Dermis blood vessel endothelial cell (primary cell): ENCODE data around the gene CYP11A1. TPM values are rescaled to one million over a fixed set of nuclear protein-coding genes. Genes with fewer than 3 reads are reported as not detected.

Experiments
- DNase-seq: peaks from one replicate; pipeline ENCODE4 v3.0.0; 2010
- total RNA-seq: library from RNA; depleted of rRNA; stranded (reverse); fragments of >200 nt; gene quantifications from 2 replicates; pipeline ENCODE4 v1.2.3, GENCODE V29; 2014

CYP11A1 gene
- total RNA-seq, 1 donor from 2014 or later: not detected

DNA sequence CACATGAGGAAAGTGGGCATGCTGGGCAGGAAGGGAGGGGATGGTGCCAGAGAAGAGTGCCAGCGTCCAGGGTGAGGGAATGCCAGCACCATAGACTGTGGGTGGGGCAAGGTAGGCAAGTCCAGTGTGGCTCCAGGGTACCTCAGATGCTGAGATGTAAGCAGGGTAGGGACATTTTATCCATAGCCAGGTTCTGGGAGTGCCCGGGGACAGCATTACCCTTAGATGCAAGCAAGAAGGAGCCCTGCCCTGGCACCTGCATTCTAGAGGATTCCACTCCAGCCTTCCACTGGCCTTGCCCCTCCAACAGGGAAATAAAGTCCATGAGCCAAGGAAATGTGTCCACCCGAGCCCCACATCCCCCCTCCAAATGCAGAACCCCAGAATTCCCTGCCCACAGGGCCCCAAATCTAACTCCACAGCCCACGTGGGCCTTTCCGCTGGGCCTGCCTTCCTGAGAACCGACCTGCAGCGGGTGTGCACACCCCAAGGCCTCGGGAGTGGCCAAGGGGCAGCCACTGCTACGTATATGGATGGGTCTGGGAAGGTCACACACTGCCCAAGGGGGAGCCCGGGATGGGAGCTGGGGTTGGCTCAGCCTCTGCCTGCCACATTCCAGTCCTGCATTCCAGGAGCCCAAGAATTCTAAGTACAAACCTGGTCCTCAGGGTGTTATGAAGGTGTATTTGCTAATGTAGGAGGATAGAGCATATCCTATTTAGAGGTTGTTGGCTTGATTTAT is 20.3 kb upstream of the CYP11A1 start:
- no peak for DNase-seq

DNA sequence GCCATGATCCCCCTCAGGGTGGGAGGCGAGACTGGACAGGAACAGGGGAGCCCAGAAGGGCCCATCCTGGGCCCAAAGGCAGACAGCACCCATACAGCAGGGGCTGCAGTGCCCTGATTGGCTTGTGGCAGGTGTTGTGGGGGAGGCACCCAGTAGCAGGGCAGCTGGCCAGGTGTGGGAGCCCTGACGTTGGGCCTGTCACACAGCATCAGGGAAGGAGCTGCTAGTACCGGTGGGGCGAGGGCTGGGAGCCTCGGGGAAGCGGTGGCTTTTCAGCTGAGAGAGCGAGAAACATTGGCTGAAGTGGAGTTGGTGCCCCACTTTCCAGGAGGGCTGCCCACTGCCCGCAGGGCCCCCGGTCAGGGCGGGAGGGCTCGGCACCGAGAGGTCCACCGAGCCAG is 19.7 kb upstream of the CYP11A1 start:
- DNase-seq: no peak

DNA sequence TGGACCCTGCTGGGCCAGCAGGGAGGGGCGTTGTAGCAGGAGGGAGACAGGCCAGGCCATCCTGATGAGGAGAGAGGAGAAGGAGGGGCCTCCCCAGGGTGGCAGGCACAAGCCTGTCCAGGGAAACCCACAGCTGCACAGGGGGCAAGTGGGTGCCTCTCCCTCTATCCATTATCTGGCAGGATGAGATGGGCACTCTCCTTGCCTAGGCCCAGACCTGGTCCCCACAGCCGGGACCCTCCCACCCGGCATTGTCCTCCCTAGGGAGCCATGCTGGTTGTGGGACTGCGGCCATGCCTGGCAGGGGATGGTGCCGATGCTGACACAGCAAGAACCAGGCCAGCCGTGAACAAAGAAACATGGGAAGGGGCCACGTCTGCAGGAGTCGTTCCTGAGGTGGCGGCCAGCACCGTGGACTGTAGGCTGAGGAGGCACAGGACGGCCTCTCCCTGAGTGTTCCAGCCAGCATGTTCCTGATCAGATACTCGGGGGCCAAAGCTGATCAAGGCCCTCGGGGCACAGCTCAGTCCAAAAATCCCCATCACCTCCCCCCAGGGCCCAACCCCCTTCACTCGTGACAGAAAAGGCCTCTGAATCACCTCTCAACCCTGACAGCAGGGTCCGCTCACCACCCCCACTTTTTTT is 19.2 kb upstream of the CYP11A1 start:
- DNase-seq: no peak

- DNase-seq: peak; percentile 72
Measured at GRCh38 chr15:74385733-74386132, 18.3 kb upstream of the CYP11A1 start.

- peak; percentile 62 for DNase-seq
Measured at GRCh38 chr15:74384881-74385643, 17.6 kb upstream of the CYP11A1 start.

DNA sequence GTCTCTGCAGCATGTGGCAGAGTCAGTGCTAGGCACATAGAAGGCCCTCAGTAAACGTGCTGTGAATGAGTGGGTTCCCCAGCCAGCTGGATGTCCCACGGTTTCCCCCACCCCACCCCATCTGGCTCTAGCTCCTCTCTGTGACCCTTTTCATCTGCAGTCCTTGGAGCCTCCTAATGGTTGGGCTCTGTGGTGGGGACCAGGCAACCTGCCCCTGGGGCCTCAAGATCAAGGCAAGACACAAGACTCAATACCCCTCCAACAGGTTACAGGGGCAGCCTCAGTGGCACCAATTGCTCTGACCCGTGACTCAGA is 17.1 kb upstream of the CYP11A1 start:
- no peak for DNase-seq

DNA sequence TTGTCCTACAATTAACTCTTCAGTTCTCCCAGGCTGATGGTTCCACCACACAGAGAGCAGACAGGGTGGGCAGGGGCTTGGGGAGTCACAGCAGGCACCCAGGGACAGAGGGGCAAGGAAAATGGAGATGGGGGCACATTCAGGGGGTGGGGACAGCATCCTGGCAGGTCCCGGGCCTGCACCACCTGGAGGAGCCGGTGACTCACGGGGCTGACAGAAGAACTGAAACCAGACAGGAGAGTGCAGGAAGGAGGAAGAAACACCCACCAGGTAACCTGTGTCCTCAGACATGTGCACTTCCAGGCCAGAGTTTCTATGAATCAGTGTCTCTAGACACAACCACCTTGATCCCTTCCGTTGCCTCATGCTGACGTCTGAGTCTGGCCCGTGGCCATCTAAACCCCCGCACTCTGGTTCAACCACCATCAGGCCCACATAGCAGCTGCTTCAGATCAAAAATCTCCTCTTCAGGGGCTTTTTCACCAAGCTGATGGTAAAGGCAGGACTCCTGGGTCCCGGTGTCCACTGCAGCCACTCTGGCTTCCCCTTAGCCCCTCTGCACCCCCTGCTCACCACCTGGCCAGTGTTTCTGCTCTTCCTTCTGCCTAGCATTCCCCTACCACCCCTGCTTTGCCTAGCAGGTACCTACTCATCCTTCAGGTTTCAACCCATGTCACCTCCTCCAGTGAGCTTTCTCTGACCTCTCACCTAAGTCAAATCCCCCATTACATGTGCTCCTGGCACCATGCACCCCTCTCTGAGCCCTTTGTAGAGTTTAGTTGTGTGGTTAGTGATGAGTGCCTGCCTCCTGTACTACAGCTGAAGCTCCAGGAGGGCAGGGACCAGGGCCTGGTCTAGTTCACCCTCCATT is 16.5 kb upstream of the CYP11A1 start:
- peak; percentile 45 for DNase-seq

DNA sequence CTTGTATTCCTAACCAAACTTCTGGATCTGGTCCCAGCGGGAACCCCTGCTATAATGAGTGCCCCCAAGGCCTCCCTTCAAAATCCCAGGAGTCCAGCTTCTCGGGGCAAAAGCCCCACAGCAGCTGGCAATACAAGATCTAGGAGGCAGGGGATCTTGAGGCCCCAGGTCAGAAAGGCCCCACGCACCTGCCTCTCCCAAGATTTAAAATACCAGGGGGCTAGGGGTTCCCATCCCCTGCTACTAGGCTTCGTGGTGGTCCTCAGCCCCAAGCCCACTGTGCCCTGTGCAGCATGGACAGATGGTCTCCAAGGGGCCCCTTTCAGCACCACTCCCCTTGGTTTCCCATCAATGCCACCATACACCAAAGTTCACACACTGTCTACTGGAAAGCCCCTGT is 15.8 kb upstream of the CYP11A1 start:
- DNase-seq: no peak

GRCh38 chr15:74382004-74382816 is 14.8 kb upstream of the CYP11A1 start:
- DNase-seq: peak; percentile 87

DNA sequence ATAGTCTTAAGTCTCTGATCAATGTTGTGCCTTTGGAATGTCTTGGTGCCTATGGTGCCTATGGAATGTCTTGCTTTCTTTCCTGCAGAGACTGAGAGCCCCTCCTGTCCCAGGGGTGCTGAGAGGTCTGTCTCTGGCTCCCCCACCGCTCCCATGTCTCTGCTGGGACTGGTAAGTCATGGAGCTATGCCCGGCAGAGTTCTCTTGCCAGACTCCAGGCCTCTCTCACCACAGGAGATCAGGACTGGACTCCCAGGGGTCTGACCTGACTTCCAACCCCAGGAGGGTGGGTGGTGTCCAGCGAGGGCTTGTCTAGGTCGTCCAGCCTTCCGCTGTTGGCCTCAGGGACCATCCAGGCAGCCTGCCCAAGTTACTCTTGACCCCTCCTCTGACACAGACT is 14.0 kb upstream of the CYP11A1 start:
- DNase-seq: no peak

DNA sequence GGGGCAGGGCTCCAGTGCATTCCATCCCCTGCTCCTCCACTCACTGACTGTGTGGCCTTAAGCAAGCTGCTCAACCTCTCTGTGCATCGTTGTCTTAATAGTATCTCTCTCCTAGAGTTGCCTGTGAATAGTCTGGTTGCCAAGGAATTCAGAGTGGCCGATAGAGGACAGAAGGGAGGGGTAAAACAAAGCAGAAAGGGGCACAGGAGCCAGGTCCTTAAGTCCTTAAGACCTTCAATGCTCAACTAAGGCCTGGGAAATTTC is 13.7 kb upstream of the CYP11A1 start:
- DNase-seq: no peak

GRCh38 chr15:74380361-74381189 is 13.1 kb upstream of the CYP11A1 start:
- DNase-seq: no peak

DNA sequence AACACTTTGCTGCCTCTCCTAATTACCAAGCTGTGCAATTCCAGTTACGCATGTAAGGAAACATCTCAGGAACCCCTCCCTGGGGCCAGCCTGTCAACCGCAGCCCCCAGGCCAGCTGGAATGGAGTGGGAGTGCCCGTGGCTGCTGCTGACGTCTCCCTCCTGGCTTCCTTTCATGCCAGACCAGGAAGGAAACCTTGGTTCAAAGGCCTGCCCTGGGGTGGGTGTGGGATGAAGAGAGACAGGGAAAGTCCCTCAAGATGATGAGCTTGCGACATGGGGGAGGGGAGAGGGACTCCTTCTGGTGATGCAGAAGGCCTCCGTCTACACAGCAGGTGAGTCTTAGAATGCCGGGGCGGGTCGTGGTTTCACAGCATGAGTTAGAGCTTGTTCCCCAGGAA is 11.4 kb upstream of the CYP11A1 start:
- DNase-seq: peak; percentile 59

- no peak for DNase-seq
Measured at GRCh38 chr15:74377831-74378766, 10.7 kb upstream of the CYP11A1 start.

- DNase-seq: no peak
Measured at GRCh38 chr15:74376825-74377581, 9.6 kb upstream of the CYP11A1 start.

- DNase-seq: no peak
Measured at GRCh38 chr15:74376226-74376625, 8.8 kb upstream of the CYP11A1 start.

- peak; percentile 89 for DNase-seq
Measured at GRCh38 chr15:74375303-74375693, 7.9 kb upstream of the CYP11A1 start.

DNA sequence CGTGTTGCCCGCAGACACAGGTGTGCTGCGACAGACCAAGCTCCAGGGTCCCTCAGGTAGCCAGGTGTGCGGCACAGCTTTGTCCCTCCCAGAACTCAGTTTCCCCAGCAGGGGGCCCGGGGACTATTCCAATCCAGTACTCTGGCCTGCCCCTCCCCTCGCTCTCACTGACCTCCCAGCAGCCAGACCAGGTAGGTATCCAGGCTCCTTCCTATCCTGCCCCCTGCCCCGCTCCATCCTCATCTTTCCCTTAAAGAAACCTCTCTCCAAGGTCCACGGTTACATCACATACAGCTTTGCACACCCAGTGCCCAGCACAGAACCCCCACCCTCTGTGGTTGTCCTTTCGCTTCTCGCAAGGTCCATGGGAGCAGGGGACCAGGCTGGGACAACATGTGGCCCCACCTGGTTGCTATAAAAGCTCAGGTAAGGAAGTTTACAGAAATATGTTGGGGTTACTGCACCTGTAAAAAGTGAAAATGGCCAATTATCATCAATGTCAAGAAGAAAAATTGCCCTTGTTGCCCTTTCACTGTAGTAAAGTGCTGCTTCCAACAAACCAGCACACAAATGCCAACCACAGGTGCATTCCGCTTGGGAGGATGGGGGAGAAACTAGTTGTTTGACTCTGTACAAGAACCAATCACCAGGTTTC is 7.3 kb upstream of the CYP11A1 start:
- DNase-seq: no peak
